HepG2 (cell line): ENCODE data around the gene KLHL28. TPM values are rescaled to one million over a fixed set of nuclear protein-coding genes. Genes with fewer than 3 reads are reported as not detected.

Experiments used
- BORCS8-MEF2B ChIP-seq: sonication (generic); formaldehyde crosslinking; IDR thresholded peaks from 2 replicates; pipeline ENCODE4 v1.8.0; 2022; ENCODE audit warnings: mild to moderate bottlenecking, missing genetic modification reagents
- DRAP1 ChIP-seq: IDR thresholded peaks from 2 replicates; pipeline ENCODE4 v1.6.1; 2016; ENCODE audit warnings: missing genetic modification reagents, missing compliant biosample characterization
- E2F1 ChIP-seq: sonication (generic); formaldehyde crosslinking; IDR thresholded peaks from 2 replicates; pipeline ENCODE4 v1.5.0; 2020; ENCODE audit warnings: missing genetic modification reagents
- NRL ChIP-seq: sonication (generic); formaldehyde crosslinking; IDR thresholded peaks from 2 replicates; pipeline ENCODE4 v1.5.0; 2020; ENCODE audit warnings: missing genetic modification reagents, mild to moderate bottlenecking, moderate library complexity, borderline replicate concordance
- PHF8 ChIP-seq: sonication (generic); formaldehyde crosslinking; IDR thresholded peaks from 2 replicates; pipeline ENCODE4 v1.5.0; 2020; ENCODE audit warnings: missing genetic modification reagents
- REST ChIP-seq, 2 experiments: IDR thresholded peaks; 2 replicates each; pipeline ENCODE4 v1.6.1; 2011 to 2012; ENCODE audit warnings: low read length in 2 of 2, borderline replicate concordance in 1 of 2, low read depth in 1 of 2, mild to moderate bottlenecking in 1 of 2, moderate library complexity in 1 of 2
- SNAPC2 ChIP-seq: sonication (generic); formaldehyde crosslinking; IDR thresholded peaks from 2 replicates; pipeline ENCODE4 v1.8.1; 2022; ENCODE audit warnings: mild to moderate bottlenecking, missing genetic modification reagents
- SRSF1 ChIP-seq: fragments of 200-400 bp; formaldehyde crosslinking; optimal IDR thresholded peaks from 2 replicates; pipeline ENCODE3; 2017; ENCODE audit warnings: mild to moderate bottlenecking, low read depth, low read length, moderate library complexity
- TCF7L2 ChIP-seq: IDR thresholded peaks from 2 replicates; pipeline ENCODE4 v1.6.1; 2011; ENCODE audit warnings: mild to moderate bottlenecking, low read depth, low read length, moderate library complexity
- ZC3H13 ChIP-seq: sonication (generic); formaldehyde crosslinking; IDR thresholded peaks from 2 replicates; pipeline ENCODE4 v1.8.1; 2023; ENCODE audit warnings: mild to moderate bottlenecking, missing genetic modification reagents, moderate library complexity
- ZNF709 ChIP-seq: sonication (generic); formaldehyde crosslinking; IDR thresholded peaks from 2 replicates; pipeline ENCODE4 v1.5.0; 2020; ENCODE audit warnings: mild to moderate bottlenecking, missing genetic modification reagents
- ZNF747 ChIP-seq: sonication (generic); formaldehyde crosslinking; IDR thresholded peaks from 2 replicates; pipeline ENCODE4 v1.8.1; 2023; ENCODE audit warnings: missing genetic modification reagents, mild to moderate bottlenecking, borderline replicate concordance
- polyA plus RNA-seq, 8 experiments: library from polyadenylated mRNA; depleted of rRNA in 3 of 8; stranded (reverse) in 7 of 8; unstranded in 1 of 8; fragments of >200 nt; fragmentation: Illumina TruSeq in 4 of 8; extraction: Trizol in 4 of 8; gene quantifications; 2 replicates each; pipeline versions ENCODE4 v1.2.1 to v1.2.3, GENCODE V29; 2011 to 2016; ENCODE audit warnings: low read depth in 4 of 8, missing spikeins in 1 of 8, mixed read lengths in 1 of 8; ENCODE audit not compliant: insufficient read depth in 1 of 8
- total RNA-seq, 5 experiments: library from RNA; depleted of rRNA; stranded (reverse); fragments of >200 nt; fragmentation: Illumina TruSeq; extraction: Trizol; gene quantifications; 2 replicates each; pipeline ENCODE4 v1.2.3, GENCODE V29; 2016; ENCODE audit warnings: low read depth in 1 of 5
- TF ChIP-seq, protein P1 (sequence below): sonication (generic); formaldehyde crosslinking; IDR thresholded peaks from 2 replicates; pipeline ENCODE4 v1.5.1; 2020; ENCODE audit warnings: mild to moderate bottlenecking, missing genetic modification reagents, moderate library complexity
- TF ChIP-seq, protein P2 (sequence below), 2 experiments: sonication (generic) in 1 of 2; formaldehyde crosslinking in 1 of 2; IDR thresholded peaks; 2 replicates each; pipeline versions ENCODE4 v1.5.1 to v1.6.1; 2011 to 2020; ENCODE audit warnings: borderline replicate concordance in 1 of 2, low read depth in 1 of 2, low read length in 1 of 2, mild to moderate bottlenecking in 1 of 2, missing genetic modification reagents in 1 of 2, moderate library complexity in 1 of 2

Gene KLHL28
- total and polyA plus RNA-seq, 2 of the 13 experiments (the other 11 are each of a cell fraction or from before 2014, with no cell fraction given): 3.4 to 6.6 TPM

- TF ChIP-seq TCF7L2: no peak
- TF ChIP-seq E2F1 (CRISPR knock-in tag): peak; percentile 14; the same call in 1 of the 2 replicates
- TF ChIP-seq NRL: no peak
- no peak for TF ChIP-seq DRAP1
- 0 out of 2 replicates have a peak, but pooled peaks have one; percentile 11 for TF ChIP-seq ZNF747 (CRISPR knock-in tag)
- TF ChIP-seq REST (IDR thresholded peaks at IDR 0.05; ENCODE audit: borderline replicate concordance in 1 of 2, low read depth in 1 of 2, low read length in 2 of 2): no peak
- TF ChIP-seq ZC3H13 (CRISPR knock-in tag): 0 out of 2 replicates have a peak, but pooled peaks have one; percentile 9
- peak; percentile 77 for TF ChIP-seq SRSF1
- TF ChIP-seq PHF8 (CRISPR knock-in tag): peak; percentile 12; the same call in 1 of the 2 replicates
- 0 out of 2 replicates have a peak, but pooled peaks have one; percentile 30 for TF ChIP-seq SNAPC2 (CRISPR knock-in tag)
- TF ChIP-seq ZNF709: no peak
- TF ChIP-seq, protein P1, sequence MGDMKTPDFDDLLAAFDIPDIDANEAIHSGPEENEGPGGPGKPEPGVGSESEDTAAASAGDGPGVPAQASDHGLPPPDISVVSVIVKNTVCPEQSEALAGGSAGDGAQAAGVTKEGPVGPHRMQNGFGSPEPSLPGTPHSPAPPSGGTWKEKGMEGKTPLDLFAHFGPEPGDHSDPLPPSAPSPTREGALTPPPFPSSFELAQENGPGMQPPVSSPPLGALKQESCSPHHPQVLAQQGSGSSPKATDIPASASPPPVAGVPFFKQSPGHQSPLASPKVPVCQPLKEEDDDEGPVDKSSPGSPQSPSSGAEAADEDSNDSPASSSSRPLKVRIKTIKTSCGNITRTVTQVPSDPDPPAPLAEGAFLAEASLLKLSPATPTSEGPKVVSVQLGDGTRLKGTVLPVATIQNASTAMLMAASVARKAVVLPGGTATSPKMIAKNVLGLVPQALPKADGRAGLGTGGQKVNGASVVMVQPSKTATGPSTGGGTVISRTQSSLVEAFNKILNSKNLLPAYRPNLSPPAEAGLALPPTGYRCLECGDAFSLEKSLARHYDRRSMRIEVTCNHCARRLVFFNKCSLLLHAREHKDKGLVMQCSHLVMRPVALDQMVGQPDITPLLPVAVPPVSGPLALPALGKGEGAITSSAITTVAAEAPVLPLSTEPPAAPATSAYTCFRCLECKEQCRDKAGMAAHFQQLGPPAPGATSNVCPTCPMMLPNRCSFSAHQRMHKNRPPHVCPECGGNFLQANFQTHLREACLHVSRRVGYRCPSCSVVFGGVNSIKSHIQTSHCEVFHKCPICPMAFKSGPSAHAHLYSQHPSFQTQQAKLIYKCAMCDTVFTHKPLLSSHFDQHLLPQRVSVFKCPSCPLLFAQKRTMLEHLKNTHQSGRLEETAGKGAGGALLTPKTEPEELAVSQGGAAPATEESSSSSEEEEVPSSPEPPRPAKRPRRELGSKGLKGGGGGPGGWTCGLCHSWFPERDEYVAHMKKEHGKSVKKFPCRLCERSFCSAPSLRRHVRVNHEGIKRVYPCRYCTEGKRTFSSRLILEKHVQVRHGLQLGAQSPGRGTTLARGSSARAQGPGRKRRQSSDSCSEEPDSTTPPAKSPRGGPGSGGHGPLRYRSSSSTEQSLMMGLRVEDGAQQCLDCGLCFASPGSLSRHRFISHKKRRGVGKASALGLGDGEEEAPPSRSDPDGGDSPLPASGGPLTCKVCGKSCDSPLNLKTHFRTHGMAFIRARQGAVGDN (CRISPR knock-in tag): peak; percentile 57; the same call in 1 of the 2 replicates
- TF ChIP-seq, protein P2, sequence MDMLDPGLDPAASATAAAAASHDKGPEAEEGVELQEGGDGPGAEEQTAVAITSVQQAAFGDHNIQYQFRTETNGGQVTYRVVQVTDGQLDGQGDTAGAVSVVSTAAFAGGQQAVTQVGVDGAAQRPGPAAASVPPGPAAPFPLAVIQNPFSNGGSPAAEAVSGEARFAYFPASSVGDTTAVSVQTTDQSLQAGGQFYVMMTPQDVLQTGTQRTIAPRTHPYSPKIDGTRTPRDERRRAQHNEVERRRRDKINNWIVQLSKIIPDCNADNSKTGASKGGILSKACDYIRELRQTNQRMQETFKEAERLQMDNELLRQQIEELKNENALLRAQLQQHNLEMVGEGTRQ (IDR thresholded peaks at IDR 0.05; ENCODE audit: low read depth, low read length): no peak
- TF ChIP-seq, protein P2 (CRISPR knock-in tag; IDR thresholded peaks at IDR 0.05; ENCODE audit: borderline replicate concordance): peak; percentile 88; the same call in 1 of the 2 replicates
- TF ChIP-seq BORCS8-MEF2B (CRISPR knock-in tag): 0 out of 2 replicates have a peak, but pooled peaks have one; percentile 27
Observed at GRCh38 chr14:44962334-44963043, 742 bp upstream of the KLHL28 start (continued).
